ENCODE results near the gene C16orf86. TPM values are rescaled to one million over a fixed set of nuclear protein-coding genes. Genes with fewer than 3 reads are reported as not detected.

C16orf86 gene
- total RNA-seq, 1 donor from 2014 or later: 1.6 TPM

- intact Hi-C loops (cut with DNase I): no loop called here
- Histone ChIP-seq H3K4me3 (no peak overlapping the region), H3K4me1 (peaks cover 11 to 18% of the 10 kb centered on the region in 2 donors), H3K9me3 (no peaks in the 10 kb centered on the region), H3K27ac (no peak overlapping the region), H3K27me3 (peaks cover 15% of the 10 kb centered on the region), H3K36me3 (peaks cover 0 to 16% of the 10 kb centered on the region in 2 donors)
- TF ChIP-seq, protein P1, sequence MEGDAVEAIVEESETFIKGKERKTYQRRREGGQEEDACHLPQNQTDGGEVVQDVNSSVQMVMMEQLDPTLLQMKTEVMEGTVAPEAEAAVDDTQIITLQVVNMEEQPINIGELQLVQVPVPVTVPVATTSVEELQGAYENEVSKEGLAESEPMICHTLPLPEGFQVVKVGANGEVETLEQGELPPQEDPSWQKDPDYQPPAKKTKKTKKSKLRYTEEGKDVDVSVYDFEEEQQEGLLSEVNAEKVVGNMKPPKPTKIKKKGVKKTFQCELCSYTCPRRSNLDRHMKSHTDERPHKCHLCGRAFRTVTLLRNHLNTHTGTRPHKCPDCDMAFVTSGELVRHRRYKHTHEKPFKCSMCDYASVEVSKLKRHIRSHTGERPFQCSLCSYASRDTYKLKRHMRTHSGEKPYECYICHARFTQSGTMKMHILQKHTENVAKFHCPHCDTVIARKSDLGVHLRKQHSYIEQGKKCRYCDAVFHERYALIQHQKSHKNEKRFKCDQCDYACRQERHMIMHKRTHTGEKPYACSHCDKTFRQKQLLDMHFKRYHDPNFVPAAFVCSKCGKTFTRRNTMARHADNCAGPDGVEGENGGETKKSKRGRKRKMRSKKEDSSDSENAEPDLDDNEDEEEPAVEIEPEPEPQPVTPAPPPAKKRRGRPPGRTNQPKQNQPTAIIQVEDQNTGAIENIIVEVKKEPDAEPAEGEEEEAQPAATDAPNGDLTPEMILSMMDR (IDR thresholded peaks at IDR 0.05): no peak
- no peak for DNase-seq (ENCODE audit: low spot score in 2 of 2)
Measured at GRCh38 chr16:67655363-67655762, 11.3 kb upstream of the C16orf86 start.

DNA sequence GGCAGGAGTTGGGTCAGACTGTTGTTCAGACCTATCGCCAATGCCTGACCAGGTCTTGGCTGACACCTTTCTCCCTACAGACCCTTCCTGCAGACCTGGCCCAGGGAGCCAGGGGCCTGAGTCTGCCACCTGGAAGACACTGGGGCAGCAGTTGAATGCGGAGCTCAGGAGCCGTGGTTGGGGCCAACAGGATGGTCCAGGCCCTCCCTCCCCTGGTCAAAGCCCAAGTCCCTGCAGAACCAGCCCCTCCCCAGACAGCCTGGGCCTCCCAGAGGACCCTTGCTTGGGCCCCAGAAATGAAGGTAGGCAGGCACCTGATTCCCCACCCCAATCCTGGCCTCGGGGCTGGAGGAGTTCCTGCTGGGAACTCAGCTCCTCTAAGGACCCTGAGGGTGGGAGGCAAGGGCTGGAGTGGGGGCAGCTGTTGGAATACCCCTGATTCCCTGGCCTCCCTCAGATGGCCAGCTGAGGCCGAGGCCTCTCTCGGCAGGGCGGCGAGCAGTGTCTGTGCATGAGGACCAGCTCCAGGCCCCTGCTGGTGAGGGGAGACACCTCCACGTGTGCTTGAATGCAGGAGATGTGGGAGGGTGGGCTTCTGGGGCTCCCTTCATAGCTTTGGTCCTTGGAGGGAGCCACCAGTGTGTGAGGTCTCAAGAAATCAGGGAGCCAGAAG is 10.1 kb upstream of the C16orf86 start:
- Histone ChIP-seq H3K4me1 (peaks cover 15 to 21% of the 10 kb centered on the region in 2 donors), H3K27ac (no peak overlapping the region), H3K27me3 (peaks cover 9% of the 10 kb centered on the region), H3K36me3 (peaks cover 0 to 16% of the 10 kb centered on the region in 2 donors), H3K4me3 (no peak overlapping the region), H3K9me3 (no peaks in the 10 kb centered on the region)
- TF ChIP-seq, protein P1 (IDR thresholded peaks at IDR 0.05): no peak
- no peak for DNase-seq (ENCODE audit: low spot score in 2 of 2)
- intact Hi-C loops (cut with DNase I): no loop called here

GRCh38 chr16:67657017-67657608 is 9.5 kb upstream of the C16orf86 start:
- TF ChIP-seq, protein P1 (IDR thresholded peaks at IDR 0.05): no peak
- H3K27me3 ChIP-seq: peaks cover 5% of the 10 kb centered on the region
- H3K36me3 ChIP-seq: peaks cover 0 to 16% of the 10 kb centered on the region in 2 donors
- peaks cover 16 to 22% of the 10 kb centered on the region in 2 donors for H3K4me1 ChIP-seq
- intact Hi-C loops (cut with DNase I): no loop called here
- no peak overlapping the region for H3K4me3 ChIP-seq
- H3K27ac ChIP-seq: no peak overlapping the region
- no peak for DNase-seq (ENCODE audit: low spot score in 2 of 2)
- H3K9me3 ChIP-seq: no peaks in the 10 kb centered on the region

GRCh38 chr16:67657751-67658518 is 8.7 kb upstream of the C16orf86 start:
- TF ChIP-seq, protein P1 (IDR thresholded peaks at IDR 0.05): no peak
- H3K36me3 ChIP-seq: peaks cover 0 to 16% of the 10 kb centered on the region in 2 donors
- H3K27me3 ChIP-seq: peaks cover 5% of the 10 kb centered on the region
- no peak overlapping the region for H3K4me3 ChIP-seq
- no peak overlapping the region for H3K27ac ChIP-seq
- H3K9me3 ChIP-seq: no peaks in the 10 kb centered on the region
- H3K4me1 ChIP-seq: peaks cover 16 to 22% of the 10 kb centered on the region in 2 donors
- intact Hi-C loops (cut with DNase I): no loop called here
- DNase-seq (ENCODE audit: low spot score in 2 of 2): no peak

GRCh38 chr16:67658849-67659674 is 7.6 kb upstream of the C16orf86 start:
- intact Hi-C loops (cut with DNase I): loop anchor here (1.0 kb wide), 1 partner anchor 9 kb away; no protein-coding TSS in a partner anchor
- no peak overlapping the region for H3K27ac ChIP-seq
- H3K4me3 ChIP-seq: peak overlapping the region; percentile 62 to 97
- peaks cover 11 to 15% of the 10 kb centered on the region in 2 donors for H3K4me1 ChIP-seq
- peaks cover 0 to 16% of the 10 kb centered on the region in 2 donors for H3K36me3 ChIP-seq
- H3K9me3 ChIP-seq: no peaks in the 10 kb centered on the region
- peaks cover 5% of the 10 kb centered on the region for H3K27me3 ChIP-seq
- TF ChIP-seq, protein P1 (IDR thresholded peaks at IDR 0.05): no peak
- no peak for DNase-seq (ENCODE audit: low spot score in 2 of 2)

Data from ascending aorta (tissue), 2 donors.